Mucosa of descending colon (tissue), 3 donors: Measurements from ENCODE around the gene SERINC1. TPM values are rescaled to one million over a fixed set of nuclear protein-coding genes. Genes with fewer than 3 reads are reported as not detected.

Source experiments
- ATAC-seq: fragments of 200-7000 bp; cut with Tn5 transposase; one replicate; pipeline ENCODE4 v1.9.1; 2020; ENCODE audit warnings: mild to moderate bottlenecking, moderate library complexity
- DNase-seq, 3 donors: peaks; one replicate each; pipeline ENCODE4 v3.0.0-alpha.2; 2020
- H3K36me3 ChIP-seq: fragments of 200-600 bp; one replicate; pipeline ENCODE4 v1.8.0; 2021; ENCODE audit warnings: low read depth, mild to moderate bottlenecking
- H3K4me1 ChIP-seq: fragments of 200-600 bp; one replicate; pipeline ENCODE4 v1.8.0; 2021; ENCODE audit warnings: low read depth, mild to moderate bottlenecking
- H3K4me3 ChIP-seq: fragments of 200-600 bp; one replicate; pipeline ENCODE4 v1.8.0; 2021; ENCODE audit warnings: mild to moderate bottlenecking
- H3K9me3 ChIP-seq: fragments of 200-600 bp; one replicate; pipeline ENCODE4 v1.8.0; 2021; ENCODE audit warnings: mild to moderate bottlenecking
- CTCF ChIP-seq: fragments of 200-600 bp; IDR thresholded peaks from one replicate; pipeline ENCODE4 v1.8.0; 2022; ENCODE audit warnings: antibody characterized with exemption, mild to moderate bottlenecking
- intact Hi-C, 2 donors: fragments of 100-400 bp; cut with DNase I in 1 of 2; cut with micrococcal nuclease in 1 of 2; formaldehyde crosslinking; loops; one replicate each; pipeline versions ENCODE4 v1.11.0 to v1.11.1; 2022; cut with DNase I, micrococcal nuclease
- total RNA-seq, 3 donors: library from RNA; stranded (reverse); fragmentation: NEBNext Ultra II Directional in 2 of 3; extraction: Animal tissue kit (Norgen Biotek cat#: 25700) in 2 of 3; gene quantifications; one replicate each; pipeline versions ENCODE4 v1.2.1 to v1.2.4, GENCODE V29; 2021 to 2023
- donor health status: DM: no; HTN: no; CAD: no; lungs with moderate emphysema.
- donor health status: DM: no; HTN: no; CAD: no.
- donor health status: DM: no; HTN: yes; CAD: no.

The SERINC1 gene
- total RNA-seq, 3 donors from 2014 or later, result 111 to 201 (median 113) TPM

DNA sequence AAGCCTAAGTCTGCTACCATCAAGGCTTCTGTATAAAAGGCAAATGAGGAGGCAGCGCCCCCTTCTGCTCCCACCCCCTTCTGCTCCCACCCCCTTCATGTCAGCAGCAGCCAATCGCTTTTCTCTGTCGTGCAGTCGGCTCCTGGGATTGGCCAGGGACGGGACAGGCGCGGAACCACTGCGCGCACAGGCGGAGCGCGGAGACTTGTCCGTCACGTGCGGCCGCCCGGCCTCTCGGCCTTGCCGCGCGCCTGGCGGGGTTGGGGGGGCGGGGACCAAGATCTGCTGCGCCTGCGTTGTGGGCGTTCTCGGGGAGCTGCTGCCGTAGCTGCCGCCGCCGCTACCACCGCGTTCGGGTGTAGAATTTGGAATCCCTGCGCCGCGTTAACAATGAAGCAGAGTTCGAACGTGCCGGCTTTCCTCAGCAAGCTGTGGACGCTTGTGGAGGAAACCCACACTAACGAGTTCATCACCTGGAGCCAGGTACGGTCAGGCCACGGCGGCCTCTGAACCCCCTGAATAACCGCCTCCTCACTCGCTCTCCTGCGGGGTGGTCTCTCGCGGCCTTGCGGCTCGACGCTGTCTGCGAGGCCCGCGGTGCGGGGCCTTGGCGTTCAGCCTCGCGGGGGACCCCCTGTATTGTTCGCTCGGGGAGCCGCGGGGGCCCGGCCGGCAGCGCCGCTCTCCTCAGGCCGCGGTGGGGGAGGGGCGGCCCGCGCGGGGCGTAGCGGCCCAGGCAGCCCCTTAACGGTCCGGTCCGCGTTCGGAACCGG is 72.1 kb downstream of the SERINC1 start, which contains the start of gene HSF2:
HSF2 (plus strand) TSS at position 305 of the 773 bp plus-strand sequence; CDS start at position 391, 86 bp downstream.
- ATAC-seq (peak; percentile 99), DNase-seq (peak; percentile 94 to 98 (median 96))
- Histone ChIP-seq H3K4me3 (peak within 1 kb of the TSS; percentile 95), H3K4me1 (peaks cover 7% of the 10 kb centered on the region), H3K36me3 (no peaks in the 10 kb centered on the region), H3K9me3 (no peaks in the 10 kb centered on the region)
- intact Hi-C loops, result no loop called here
- TF ChIP-seq CTCF, result no peak

DNA sequence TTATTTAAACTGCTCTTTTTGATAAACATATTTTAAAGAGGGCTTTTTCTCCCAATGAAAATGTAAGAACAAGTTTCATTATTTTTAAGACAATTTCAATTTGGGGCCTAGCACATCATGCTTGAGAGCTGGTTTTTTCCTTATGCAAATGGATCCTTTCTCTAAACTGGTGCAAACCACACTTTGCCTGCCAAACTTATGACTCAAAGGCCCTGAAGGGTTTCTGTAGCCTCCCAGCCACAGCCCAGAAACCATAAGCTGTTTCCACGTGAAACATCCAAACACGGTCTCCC is 72.6 kb downstream of the SERINC1 start:
- Histone ChIP-seq H3K4me1 (peaks cover 7% of the 10 kb centered on the region), H3K36me3 (no peaks in the 10 kb centered on the region), H3K9me3 (no peaks in the 10 kb centered on the region), H3K4me3 (no peak overlapping the region)
- intact Hi-C loops, result no loop called here
- ATAC-seq (no peak), DNase-seq (no peak)
- no peak for TF ChIP-seq CTCF

GRCh38 chr6:122394016-122394415 is 77.6 kb downstream of the SERINC1 start:
- H3K4me1 ChIP-seq, result no peaks in the 10 kb centered on the region
- H3K36me3 ChIP-seq, result no peaks in the 10 kb centered on the region
- H3K9me3 ChIP-seq, result no peaks in the 10 kb centered on the region
- intact Hi-C loops, result no loop called here
- no peak for ATAC-seq
- no peak for DNase-seq
- no peak for TF ChIP-seq CTCF
- H3K4me3 ChIP-seq, result no peak overlapping the region

GRCh38 chr6:122393351-122393896 is 78.2 kb downstream of the SERINC1 start:
- DNase-seq, result no peak
- Histone ChIP-seq H3K9me3 (no peaks in the 10 kb centered on the region), H3K4me1 (no peaks in the 10 kb centered on the region), H3K4me3 (no peak overlapping the region), H3K36me3 (no peaks in the 10 kb centered on the region)
- no peak for ATAC-seq
- intact Hi-C loops, result no loop called here
- TF ChIP-seq CTCF, result no peak

Other genes with a start within 250 kb of the SERINC1 start
- 10 to 100 TPM in 1 of 3 donors, 1 to 10 TPM in 2; 5.4 to 11.8 (median 6.1) TPM for gene HSF2, start 72.2 kb downstream of the SERINC1 start, total RNA-seq
- gene PKIB, start 138.6 kb upstream of the SERINC1 start, total RNA-seq, result 100 to 1,000 TPM in 2 of 3 donors, 10 to 100 TPM in 1; 75.1 to 214 (median 122) TPM